HuH-7 (cell line): ENCODE data around the gene HLA-DPA1.

Source experiments
- DNase-seq: peaks from one replicate; pipeline ENCODE4 v3.0.0; 2011; ENCODE audit warnings: low spot score

HLA-DPA1 gene

DNA sequence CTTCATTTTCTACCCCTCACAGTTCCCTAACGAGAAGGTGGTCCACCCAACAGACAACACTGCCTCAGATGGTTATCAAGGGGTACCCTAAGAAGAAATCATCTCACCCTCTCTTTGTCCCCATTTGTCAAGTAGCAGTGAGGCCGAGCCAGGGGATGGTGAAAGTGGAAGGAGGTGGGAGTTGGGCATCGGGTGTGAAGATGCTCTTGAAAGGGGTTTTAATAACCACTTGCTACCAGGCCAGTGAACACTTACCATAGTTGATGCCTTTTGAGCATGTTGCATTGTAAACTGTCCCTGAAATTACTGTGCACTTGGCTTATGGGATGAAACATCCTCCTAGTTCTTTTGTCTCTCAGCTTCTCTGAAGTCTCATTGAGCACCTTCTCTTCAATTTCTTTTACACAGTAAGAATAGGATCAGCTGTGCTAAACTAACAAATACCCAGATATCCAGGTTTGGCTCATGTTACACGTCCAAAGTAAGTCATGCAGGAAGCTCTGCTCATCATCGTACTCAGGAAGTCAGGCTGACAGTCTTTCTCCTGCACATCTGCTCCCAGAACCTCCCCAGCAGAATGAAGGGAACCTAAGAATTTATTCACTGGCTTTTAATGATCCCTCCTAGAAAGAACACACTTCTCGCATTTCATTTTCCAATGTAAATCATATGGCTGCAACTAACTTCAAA lies 15.6 kb upstream of the HLA-DPA1 start:
- DNase-seq, result no peak

DNA sequence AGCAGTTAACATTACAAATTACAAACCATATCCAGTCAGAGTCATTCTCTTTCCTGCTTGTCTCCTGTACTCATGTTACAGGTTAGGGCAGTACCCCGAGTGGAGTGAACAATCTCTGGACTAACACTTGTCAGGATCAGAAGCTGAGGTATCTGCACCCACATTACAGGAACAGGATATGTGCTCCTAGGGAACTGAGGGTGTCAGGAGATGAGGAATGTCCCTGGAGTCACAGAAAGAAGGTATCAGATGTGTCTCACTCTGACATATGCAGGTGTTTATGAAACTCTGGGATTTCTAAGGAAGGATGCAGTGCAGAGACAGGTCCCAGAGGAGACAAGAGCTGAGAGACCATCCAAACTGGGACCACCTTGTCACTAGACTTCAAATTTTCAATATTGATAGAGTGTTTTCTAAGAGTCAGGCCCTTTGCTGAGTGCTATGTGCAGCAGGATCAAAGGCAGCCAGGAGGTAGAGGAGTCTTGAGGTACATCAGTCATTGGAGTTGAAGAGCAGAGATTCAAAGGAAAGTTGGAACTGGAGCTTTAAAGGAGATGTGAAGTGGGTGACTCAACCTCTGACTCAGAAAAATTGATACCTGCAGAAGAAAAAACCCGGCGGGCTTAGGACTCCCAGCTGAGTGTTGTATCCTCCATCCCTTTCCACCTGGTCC lies 14.9 kb upstream of the HLA-DPA1 start:
- DNase-seq, result no peak

DNA sequence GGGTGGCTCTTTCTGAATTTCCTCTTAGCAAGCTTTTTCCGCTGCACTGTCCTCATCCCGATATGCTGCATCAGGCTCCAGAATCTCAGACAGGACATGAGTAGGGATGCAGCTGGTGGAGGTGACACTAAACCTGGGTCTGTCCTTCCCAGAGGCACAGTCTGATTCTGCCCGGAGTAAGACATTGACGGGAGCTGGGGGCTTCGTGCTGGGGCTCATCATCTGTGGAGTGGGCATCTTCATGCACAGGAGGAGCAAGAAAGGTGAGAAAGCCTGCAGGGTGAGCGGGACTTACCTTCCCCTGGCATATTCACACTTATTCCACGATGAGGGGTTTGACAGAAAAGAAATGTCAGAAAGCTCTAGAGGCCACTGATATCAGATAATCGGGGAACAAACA lies 12.2 kb upstream of the HLA-DPA1 start:
- no peak for DNase-seq

DNA sequence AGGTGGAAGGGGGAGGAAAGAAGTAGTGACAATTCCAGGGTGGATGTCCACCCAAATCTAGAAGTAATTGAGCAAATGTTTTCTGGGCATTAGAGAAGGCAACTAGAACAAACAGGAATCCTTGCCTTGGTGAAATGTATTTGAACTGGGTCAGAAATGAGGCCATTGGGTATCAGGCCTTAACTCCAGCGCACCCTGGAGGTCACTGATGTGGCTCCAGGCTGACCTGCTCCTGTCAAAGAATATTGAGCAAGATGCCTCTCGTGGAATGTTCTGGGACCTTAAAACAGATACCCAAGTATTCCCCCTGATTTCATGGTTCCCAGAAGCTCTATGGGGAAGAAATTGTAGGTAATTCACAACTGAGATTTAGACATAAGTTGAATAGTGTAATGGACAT lies 9.3 kb upstream of the HLA-DPA1 start:
- DNase-seq, result peak; percentile 41

DNA sequence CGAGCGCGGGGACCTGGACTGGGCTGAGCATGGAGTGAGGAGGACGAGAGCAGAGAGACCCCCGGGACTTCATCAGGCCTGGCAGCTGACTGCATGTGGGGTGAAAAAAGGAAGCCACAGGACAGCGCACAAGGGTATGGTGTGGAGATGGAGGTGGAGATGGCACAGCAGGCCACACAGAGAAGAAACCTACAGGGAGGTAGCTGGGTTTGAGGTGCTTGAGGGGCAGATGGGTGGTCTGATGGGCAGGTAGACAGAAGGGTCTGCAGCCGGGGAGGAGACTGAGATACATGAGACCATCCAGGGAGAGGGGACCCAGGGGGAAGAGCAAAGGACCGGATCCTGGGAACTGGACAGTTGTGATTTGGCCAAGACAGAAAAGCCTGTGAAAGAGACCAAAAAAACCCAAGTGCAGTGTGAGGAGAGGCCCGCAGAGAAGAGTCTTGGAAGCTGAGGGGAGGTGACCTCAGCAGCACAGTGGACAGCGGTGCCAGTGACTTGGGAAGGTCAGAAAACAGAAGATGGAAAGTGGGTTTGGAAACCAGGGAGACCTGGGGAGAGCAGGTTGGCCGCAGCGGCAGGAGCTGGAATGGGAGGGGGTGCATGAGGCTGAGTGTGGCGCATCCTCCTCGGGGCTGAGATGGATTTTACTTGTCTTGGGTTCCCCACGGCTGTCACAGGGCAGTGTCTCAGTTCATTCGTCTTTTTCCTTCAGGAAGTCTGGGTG lies 7.8 kb upstream of the HLA-DPA1 start:
- DNase-seq, result no peak

DNA sequence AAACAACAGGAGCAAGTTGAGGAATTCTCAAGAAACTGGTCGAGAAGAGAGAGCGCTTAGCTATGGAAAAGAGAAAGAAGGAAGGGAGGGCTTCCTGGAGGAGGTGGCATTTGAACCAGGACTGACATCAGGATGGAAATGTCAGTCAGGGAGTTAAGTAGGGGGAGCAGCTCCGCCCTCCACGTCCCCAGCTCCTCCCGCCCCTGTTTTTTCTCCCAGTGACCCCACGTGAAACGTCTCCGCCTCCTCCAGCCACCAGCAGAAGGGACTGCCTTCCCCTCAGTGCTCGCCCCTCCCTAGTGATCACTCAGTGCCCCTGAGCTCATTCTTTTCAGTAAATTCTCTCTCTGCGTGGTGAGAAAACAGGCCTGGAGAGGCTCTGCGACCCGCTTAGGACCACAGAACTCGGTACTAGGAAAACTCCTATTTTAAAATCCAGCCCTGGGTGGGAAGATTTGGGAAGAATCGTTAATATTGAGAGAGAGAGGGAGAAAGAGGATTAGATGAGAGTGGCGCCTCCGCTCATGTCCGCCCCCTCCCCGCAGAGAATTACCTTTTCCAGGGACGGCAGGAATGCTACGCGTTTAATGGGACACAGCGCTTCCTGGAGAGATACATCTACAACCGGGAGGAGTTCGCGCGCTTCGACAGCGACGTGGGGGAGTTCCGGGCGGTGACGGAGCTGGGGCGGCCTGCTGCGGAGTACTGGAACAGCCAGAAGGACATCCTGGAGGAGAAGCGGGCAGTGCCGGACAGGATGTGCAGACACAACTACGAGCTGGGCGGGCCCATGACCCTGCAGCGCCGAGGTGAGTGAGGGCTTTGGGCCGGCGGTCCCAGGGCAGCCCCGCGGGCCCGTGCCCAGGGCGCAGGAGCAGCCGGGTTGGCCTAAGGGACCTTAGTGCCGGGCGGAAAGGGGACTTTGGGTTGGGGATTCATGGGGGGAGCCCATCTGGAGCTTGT lies 7.0 kb upstream of the HLA-DPA1 start:
- no peak for DNase-seq

DNA sequence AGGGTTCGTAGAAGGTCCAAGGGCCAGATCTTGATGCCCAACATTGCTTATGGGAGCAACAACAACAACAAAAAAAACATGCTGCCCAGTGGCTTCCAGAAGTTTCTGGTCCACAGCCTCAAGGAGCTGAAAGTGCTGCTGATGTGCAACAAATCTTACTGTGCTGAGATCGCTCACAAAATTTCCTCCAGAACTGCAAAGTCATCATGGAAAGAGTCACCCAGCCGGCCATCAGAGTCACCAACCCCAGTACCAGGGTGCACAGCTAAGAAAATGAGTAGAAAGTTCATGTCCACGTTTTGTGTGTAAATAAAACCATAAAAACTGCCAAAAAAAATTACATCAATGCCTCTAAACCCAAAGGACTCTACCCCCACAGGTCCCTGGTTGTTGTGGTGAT lies 6.1 kb upstream of the HLA-DPA1 start:
- DNase-seq, result no peak

DNA sequence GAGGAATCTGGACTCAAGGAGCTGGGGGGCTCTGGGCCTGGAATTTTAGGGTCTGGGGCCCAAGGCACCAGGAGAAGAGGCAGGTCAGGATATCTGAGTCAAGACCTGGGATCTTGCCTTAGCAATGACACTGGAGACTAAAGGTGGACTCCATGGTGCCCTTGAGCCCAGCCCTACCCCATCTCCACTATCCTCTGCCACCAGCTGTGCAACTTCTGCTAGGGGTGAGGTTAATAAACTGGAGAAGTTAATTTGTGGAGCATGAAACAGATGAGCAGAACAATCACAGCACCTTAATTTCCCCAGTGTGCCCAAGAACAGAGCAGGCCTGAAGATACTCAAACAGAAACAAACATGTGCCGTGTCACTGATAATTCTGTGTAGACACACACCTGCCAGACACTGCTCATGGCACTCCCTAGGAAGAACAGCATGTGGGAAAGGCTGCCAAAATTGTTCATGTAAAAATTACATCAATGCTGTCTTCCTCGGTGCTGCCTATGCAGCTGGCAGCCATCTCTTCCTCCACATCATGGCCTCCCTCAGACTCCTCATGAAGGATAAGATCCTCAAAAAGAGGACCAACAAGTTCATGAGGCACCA lies 5.6 kb upstream of the HLA-DPA1 start:
- DNase-seq, result no peak

DNA sequence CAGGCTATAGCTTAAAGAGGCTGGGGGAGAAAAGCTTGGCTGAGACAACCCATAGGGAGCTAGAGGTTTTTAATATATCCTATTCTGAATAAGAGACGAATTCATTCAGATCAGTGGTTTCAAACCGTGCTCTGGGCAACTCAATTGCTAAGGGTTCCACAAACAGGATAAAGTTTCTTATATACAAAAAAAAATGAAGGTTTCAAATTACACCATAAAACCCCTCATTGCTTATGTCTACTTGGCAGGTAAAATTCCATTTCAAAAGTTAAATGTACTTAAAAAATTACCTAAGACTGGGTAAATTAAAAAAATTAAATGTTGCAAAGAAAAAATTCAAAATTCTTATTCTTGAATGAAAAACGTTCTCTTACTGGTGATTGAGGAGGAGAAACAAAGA lies 5.0 kb upstream of the HLA-DPA1 start:
- DNase-seq, result no peak

DNA sequence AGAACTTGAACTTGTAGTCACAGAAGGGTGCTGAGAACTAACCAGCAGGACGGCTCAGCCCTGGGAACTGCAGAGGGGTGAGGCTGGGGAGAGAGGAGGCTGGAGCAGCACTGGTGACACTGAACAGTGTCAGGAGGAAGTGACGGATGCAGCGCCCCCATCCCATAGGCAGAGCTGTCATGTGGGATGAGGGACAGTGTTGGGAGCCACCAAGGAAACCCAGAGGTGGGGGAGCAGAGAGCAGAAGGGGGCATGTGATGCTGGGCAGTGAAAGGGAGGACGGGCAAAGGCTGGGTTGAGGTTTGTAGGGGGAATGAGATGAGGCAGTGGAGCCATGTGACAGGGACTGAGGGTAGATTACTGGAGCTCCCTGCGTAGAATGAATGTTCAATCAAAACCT lies 4.5 kb upstream of the HLA-DPA1 start:
- DNase-seq, result no peak

DNA sequence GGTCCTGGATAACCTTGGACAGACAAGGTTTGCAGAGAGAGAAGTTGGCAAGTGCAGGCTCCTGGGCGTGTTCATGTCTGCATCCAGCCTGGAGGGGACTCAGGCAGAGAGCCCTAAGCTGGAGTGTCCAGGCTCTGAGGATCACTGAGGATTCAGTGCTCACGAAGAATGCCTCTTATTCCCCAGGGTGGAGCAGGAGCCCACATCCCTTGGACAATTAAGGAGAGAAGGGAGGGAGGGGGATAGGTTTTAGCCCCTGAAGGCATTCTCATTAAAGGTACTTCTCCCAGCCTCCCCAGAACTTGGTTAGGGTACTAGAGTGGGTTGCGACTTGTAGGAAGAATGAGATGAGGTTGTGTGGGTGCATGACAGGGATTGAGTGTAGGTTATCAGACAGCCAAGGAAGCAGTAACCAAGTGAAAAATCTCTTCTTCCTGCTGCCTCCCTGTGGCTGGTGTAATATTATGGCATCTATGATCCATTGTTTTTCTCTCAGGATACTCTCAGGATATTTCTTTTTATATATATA lies 3.0 kb upstream of the HLA-DPA1 start:
- no peak for DNase-seq

DNA sequence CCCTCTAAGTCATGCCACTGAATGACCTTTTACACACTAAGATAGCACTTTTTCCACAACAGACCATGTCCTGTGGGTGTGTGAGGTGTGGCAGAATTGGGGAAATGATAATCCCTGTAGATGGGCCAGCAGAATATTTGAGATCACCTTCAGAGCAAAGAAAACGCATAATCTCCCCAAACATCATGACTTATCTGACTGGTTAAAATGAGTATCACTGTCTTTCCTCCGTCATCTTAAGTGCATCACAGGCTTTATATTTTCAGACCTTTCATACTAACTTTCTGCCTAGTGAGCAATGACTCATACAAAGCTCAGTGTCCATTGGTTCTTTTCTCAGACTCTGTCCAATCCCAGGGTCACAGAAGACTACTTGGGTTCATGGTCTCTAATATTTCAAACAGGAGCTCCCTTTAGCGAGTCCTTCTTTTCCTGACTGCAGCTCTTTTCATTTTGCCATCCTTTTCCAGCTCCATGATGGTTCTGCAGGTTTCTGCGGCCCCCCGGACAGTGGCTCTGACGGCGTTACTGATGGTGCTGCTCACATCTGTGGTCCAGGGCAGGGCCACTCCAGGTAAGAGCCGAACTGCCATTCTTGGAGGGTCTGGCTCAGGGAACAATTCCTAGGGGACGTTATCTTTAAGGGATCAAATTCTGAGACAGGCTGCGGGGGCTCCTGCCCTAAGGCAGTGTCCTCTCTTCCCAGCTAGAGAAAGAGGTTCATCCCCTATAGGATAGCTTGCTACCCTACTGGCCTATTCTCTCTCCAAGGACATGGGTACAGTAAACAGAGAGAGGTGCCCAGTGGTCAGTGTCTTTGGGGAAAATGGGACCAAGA lies 2.3 kb upstream of the HLA-DPA1 start, which contains the start of gene HLA-DPB1:
Gene HLA-DPB1, plus strand, starts transcription at position 423 of the 838 bp plus-strand sequence. Its CDS starts 52 bp downstream, at position 475.
- peak; percentile 39 for DNase-seq

DNA sequence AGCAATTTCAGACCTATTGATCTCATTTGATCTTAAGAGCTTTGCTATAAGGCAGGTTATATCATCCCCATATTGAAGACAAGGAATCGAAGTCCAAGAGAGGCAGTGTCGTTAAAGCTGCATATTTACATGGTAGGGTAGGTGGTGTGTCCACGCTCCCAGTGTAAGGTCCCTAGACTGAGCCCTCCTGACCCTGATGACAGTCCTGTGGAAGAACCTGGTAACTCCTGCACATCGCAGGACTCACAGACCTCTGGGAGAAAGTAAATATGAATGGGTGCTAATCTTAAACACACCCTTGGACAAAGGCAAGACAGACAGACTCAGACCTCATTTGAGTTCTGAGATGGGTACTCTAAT lies 1.7 kb upstream of the HLA-DPA1 start:
- DNase-seq, result no peak

DNA sequence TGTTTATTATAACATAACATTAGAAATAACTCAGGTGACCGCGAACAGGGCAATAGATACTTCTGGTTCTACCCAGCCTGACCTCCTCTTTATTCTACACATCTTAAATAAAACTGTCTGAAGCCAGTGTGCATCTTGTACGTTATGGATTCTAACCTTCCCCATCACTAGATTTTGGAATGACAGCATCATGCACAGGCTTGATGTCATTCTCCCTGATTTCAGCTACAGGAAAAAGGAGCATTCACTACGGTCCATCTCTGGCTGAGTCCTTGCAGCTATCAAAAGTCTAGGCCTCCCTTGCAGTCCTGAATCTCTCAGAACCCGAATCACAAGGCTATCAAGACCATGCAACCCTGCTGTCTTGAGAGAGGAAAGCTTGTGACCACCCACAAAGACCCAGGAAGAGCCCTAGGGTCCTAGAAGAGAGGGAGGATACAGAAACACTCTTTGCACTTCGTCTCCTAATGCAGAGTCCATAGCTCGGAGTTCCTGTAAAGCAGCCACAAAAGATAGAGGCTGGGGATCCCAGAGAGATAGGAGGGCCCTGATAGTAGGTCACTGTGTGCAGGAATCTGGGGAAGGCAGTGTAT lies 845 bp downstream of the HLA-DPA1 start:
- DNase-seq, result no peak

DNA sequence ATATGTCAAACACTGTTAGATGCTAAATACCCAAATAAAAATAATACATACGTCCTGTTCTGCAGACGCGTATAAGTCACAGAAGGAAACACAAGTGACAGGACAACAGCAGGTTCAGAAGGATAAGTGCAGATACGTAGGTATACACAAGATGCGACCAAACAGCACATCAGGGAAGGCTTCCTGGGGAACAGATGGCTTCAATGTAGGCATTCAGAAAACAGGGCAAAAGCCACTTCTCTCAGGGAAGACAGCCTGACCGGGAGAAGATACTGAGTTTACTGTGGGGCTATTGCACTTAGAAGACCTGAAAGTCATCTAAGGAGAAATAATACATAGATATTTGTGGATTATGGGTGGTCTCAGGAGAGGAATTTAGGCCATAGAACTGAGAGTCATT lies 1.9 kb downstream of the HLA-DPA1 start:
- no peak for DNase-seq

DNA sequence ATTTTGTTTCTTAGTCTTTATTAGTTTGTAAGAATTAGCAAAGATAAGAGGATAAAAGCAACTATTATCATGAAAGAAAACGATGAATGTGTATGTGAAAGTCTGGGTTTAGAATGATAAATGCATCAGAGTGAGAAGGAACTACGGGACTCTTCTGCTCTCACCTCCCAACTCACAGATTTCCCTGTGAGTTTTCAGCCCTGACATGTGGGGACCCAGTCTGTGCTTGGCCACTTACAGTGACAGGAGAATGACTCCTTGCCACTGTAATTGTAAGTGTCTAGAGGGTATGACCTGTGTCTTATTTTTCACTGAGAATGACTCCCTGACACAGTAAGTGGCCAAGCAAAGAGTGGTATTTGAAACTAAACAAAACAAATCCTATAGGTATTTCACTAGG lies 2.5 kb downstream of the HLA-DPA1 start:
- no peak for DNase-seq

DNA sequence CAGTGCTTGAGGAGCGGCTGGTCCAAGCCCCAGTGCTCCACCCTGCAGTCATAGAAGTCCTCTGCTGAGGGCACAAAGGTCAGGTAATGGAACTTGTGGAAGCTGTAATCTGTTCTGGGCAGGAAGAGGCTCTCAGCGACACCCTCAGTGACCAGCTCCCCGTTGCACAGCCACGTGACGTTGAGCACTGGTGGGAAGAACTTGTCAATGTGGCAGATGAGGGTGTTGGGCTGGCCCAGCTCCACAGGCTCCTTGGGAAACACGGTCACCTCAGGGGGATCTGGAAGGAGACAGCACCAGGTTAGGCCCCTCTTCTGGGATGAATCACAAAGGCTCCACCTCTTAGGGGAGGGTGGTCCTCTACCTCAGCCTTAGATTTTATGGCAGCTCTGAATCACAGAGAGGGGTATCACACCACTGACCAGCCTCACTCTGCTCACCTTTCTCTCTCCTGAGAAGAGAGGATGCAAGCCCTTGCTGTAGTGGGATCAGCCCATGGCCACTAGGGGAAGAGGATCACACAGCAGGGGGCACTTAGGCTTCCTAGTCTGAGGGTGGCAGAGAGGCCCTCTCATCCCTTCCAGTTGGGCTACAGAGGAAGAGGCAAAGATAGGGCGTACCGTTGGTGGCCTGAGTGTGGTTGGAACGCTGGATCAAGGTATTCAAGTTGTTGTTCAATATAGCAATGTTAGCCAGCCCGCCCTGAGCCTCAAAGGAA lies 4.3 kb downstream of the HLA-DPA1 start:
- no peak for DNase-seq

DNA sequence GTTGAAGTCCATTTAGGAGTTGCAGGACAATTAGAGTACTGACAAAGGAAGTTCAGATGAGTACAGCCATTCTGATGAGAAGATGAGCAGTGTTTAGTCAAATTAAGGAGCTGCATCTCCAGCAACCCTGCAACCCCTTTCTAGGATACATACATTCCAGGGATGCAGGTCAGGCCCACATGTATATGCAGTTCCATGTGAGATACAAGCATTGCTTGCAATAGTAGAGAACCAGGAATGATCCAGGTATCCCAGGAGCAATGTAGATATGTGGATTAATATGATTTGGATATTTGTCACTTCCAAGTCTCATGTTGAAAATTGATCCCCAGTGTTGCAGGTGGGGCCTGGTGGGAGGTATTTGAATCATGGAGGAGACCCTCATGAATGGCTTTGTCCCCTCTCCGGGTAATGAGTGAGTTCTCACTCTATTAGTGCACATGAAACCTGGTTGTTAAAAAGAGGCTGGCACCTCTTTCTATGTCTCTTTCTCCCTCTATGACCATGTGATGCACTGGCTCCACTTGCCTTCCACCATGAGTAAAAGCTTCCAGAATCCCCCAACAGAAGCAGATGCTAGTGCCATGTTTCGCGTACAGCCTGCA lies 6.4 kb downstream of the HLA-DPA1 start:
- no peak for DNase-seq

DNA sequence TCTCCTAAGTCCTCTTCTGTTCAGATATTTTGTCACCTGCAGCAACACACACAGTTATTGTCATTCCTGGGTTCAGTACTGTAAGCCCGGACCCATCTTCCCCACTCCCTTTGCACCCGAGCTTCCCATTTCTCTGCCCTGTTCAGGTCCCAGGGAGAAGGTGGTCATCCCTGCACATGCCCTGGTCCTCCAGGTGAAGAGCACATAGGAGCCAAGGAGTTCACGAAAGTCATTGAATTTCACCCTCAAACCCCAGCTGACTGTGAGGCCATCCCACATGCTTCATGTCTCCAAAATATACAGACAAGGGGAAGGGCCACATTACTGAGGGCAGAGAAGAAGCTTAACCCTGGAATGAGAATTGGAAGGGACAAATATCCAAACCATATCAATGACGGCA lies 8.1 kb downstream of the HLA-DPA1 start:
- no peak for DNase-seq
